IPS DF 19.7 (cell line): Measurements from ENCODE around the gene PRIM1.
"Not testable (repeated sequence)": the region's sequence is repeated elsewhere in the genome, so short reads cannot be mapped to it uniquely, and the experiment has no call there.

Source experiments
- DNase-seq: peaks from one replicate; pipeline ENCODE4 v3.0.0-alpha.2; 2013; ENCODE audit warnings: low read depth, low spot score

PRIM1 gene

DNA sequence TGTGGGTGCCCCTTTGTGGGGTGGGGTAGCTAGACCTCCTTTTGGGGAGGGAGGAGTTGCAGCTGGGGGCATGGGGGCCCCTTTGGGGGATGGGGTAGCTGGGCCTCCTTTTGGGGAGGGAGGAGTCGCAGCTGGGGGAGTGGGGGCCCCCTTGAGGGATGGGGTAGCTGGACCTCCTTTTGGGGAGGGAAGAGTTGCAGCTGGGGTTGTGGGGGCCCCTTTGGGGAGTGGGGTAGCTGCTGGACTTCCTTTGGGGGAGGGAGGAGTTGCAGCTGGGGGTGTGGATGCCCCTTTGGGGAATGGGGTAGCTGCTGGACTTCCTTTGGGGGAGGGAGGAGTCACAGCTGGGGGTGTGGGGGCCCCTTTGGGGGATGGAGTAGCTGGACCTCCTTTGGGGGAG, 34.0 kb downstream of the PRIM1 start:
- DNase-seq = no peak

DNA sequence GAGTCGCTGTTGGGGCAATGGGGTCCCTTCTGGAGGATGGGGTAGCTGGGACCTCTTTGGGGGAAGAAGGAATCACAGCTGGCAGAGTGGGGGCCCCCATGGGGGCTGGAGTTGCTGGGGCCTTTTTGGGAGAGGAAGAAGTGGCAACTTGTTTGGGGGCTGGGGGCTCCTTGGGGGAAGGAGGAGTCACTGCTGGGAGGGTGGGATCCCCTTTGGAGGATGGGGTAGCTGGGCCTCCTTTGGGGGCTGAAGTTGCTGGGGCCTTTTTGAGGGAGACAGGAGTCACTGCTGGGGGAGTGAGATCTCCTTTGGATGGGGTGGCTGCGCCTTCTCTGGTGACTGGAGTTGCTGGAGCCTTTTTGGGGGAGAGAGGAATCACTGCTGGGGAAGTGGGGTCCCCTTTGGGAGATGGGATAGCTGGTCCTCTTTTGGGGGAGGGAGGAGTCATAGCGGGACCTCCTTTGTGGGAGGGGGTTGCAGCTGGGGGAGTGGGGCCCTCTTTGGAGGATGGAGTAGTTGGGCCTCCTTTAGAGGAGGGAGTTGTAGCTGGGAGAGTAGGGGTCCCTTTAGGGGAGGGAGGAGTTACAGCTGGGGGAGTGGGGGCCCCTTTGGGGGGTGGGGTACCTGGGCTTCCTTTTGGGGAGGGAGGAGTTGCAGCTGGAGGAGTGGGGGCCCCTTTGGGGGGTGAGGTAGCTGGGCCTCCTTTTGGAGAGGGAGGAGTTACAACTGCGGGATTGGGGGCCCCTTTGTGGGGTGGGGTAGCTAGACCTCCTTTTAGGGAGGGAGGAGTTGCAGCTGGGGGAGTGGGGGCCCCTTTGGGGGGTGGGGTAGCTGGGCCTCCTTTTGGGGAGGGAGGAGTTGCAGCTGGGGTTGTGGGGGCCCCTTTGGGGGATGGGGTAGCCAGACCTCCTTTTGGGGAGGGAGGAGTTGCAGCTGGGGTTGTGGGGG, 34.9 kb downstream of the PRIM1 start:
- no peak for DNase-seq

DNA sequence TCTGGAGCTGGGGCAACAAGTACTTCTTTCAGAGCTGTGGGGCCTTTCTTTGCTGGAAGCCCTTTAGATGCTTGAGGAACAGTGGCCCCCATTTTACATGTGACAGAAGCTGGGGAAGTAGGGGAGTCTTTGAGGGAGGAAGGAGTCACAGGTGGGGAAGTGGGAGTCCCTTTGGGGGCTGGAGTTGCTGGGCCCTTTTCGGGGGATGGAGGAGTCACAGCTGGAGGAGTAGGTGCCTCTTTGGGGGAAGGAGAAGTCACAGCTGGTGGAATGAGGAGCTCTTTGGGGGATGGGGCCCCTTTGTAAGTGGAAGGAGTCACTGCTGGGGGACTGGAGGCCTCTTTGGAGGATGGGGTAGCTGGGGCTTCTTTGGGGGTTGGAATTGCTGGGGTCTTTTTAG, 35.7 kb downstream of the PRIM1 start:
- DNase-seq = no peak

DNA sequence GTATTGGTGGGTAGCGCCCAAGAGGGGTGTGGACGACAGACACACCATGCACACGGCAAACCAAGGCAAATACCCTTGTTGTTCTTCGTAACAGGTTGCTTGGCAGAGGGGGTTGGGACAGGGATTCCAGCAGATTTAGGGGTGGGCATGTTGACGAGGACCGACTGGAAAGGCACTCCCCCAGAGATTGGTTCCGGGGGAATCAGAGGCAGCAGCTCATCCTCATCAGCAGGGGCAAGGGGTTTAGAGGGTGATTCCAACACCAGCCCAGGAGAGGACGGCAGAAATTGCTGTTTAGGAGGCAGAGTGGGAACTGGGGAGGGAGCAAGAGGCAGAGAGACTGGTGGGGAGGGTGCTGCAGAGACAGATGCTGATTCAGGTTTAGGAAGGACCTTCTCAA, 36.3 kb downstream of the PRIM1 start:
- DNase-seq = no peak

DNA sequence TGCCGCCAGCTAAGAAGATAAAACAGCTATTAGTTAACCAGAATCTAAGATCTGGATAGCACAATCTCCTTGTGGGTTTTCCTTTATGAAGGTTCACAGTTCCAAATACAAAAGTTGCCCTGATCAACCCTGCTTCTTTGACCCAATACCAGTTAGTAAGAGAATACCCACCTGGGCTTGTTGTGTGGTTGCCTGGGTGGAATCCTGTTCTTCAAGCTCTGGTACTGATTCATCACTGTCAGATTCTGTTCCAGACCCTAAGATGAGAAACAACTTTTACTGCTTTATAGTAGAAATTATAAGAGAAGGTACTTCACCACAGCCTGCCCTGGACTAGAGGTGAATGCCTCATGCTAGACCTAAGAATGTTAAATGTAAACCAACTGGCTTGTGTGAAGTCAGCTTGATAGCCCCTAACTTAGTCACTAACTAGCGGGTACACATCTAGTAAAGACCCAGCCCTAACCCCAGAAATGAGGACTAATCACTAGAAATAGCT, 37.6 kb downstream of the PRIM1 start:
- DNase-seq = no peak

GRCh38 chr12:56713345-56713744, 38.8 kb downstream of the PRIM1 start:
- DNase-seq = no peak

- no peak for DNase-seq
Measured at GRCh38 chr12:56709759-56710376, 42.3 kb downstream of the PRIM1 start.

- DNase-seq = not testable (repeated sequence)
Measured at GRCh38 chr12:56704522-56704921, 47.6 kb downstream of the PRIM1 start.

- no peak for DNase-seq
Measured at GRCh38 chr12:56699020-56699661, 53.0 kb downstream of the PRIM1 start.

GRCh38 chr12:56695327-56696101, 56.6 kb downstream of the PRIM1 start:
- no peak for DNase-seq

DNA sequence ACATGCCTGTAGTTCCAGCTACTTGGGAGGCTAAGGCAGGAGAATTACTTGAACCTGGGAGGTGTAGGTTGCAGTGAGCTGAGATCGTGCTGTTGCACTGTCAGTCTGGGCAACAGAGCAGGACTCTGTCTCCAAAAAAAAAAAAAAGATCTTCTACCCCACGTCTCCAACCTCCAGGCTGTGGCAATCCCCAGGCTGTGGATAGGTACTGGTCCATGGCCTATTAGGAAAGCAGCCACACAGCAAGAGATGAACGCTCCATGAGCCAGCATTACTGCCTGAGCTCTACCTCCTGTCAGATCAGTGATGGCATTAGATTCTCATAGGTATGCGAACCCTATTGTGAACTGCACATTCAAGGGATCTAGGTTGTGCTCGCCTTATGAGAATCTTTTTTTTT, 58.0 kb downstream of the PRIM1 start:
- DNase-seq = no peak

GRCh38 chr12:56688846-56689109, 63.3 kb downstream of the PRIM1 start:
- DNase-seq = no peak

GRCh38 chr12:56688129-56688845, 63.8 kb downstream of the PRIM1 start, which contains the start of gene PTGES3:
TSS of gene PTGES3 (minus strand) at chr12:56688284. CDS start at chr12:56687999, 285 bp downstream.
- peak; percentile 91 for DNase-seq

- DNase-seq = no peak
Measured at GRCh38 chr12:56687223-56688128, 64.6 kb downstream of the PRIM1 start.

DNA sequence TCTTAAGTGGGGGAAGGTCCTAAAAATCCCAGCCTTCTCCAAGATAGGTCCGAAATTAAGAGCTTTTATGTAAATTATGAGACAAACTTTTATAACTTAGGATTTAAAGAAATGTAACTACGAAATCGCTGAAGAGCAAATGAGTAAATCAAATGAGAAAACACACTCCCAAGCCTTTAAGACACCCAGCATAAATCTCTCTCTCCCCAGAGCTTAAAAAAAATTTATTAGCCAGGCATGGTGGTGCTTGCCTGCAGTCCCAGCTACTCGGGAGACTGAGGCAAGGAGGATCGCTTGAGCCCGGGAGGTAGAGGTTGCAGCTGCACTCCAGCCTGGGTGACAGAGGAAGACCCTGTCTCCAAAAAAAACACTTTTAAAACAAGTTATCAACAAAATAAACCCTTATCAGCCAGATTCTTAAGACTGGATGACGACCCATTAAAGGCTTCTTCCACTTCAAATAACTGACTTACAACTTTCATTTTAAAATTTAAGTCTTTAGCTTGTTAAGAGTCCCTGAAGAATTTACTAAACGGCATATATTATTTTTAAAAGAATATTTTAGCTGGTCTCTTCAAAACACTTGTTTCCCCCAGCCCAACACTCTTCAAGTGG, 67.3 kb downstream of the PRIM1 start:
- DNase-seq = no peak

- DNase-seq = no peak
Measured at GRCh38 chr12:56682323-56682722, 69.8 kb downstream of the PRIM1 start.
